Mesenchymal stem cell (in vitro differentiated cells and primary cell): ENCODE results near the gene RAP1GAP2.
A peak's percentile ranks its signal among the peaks of the same experiment; 100 is the strongest.

Experiments used
- DNase-seq: peaks from one replicate; pipeline ENCODE4 v3.0.0-alpha.2; 2013
- H2AFZ ChIP-seq: one replicate; pipeline ENCODE4 v1.6.1; 2013; ENCODE audit warnings: low read depth, mild to moderate bottlenecking, control low read depth, inconsistent platforms, low read length, moderate library complexity
- H2AK5ac ChIP-seq: 2 replicates; pipeline ENCODE4 v1.6.1; 2013; ENCODE audit warnings: low read length, moderate library complexity, mild to moderate bottlenecking, inconsistent platforms; ENCODE audit not compliant: severe bottlenecking
- H2BK120ac ChIP-seq: one replicate; pipeline ENCODE4 v1.6.1; 2013; ENCODE audit warnings: low read depth, mild to moderate bottlenecking, inconsistent platforms, low read length, moderate library complexity
- H2BK12ac ChIP-seq, 2 experiments: one replicate each; pipeline ENCODE4 v1.6.1; 2013; ENCODE audit warnings: inconsistent platforms in 2 of 2, low read length in 2 of 2, mild to moderate bottlenecking in 2 of 2, moderate library complexity in 2 of 2, control low read depth in 1 of 2
- H2BK15ac ChIP-seq: one replicate; pipeline ENCODE4 v1.6.1; 2013; ENCODE audit warnings: mild to moderate bottlenecking, low read depth, inconsistent platforms; ENCODE audit not compliant: poor library complexity, severe bottlenecking
- H2BK5ac ChIP-seq: 2 replicates; pipeline ENCODE4 v1.6.1; 2013; ENCODE audit warnings: low read depth, mild to moderate bottlenecking, low read length, control low read depth, inconsistent platforms; ENCODE audit not compliant: poor library complexity, severe bottlenecking
- H3K14ac ChIP-seq, 2 experiments: one replicate each; pipeline ENCODE4 v1.6.1; 2013; ENCODE audit warnings: inconsistent platforms in 2 of 2, low read length in 2 of 2, control low read depth in 1 of 2, mild to moderate bottlenecking in 1 of 2, moderate library complexity in 1 of 2
- H3K18ac ChIP-seq, 2 experiments: one replicate each; pipeline ENCODE4 v1.6.1; 2013; ENCODE audit warnings: inconsistent platforms in 2 of 2, low read length in 2 of 2, control low read depth in 1 of 2, low read depth in 1 of 2, mild to moderate bottlenecking in 1 of 2
- H3K23ac ChIP-seq, 2 experiments: one replicate each; pipeline ENCODE4 v1.6.1; 2013; ENCODE audit warnings: inconsistent platforms in 2 of 2, low read length in 2 of 2, mild to moderate bottlenecking in 2 of 2, moderate library complexity in 2 of 2, control low read depth in 1 of 2
- H3K27ac ChIP-seq: 2 replicates; pipeline ENCODE4 v1.5.1; 2013; ENCODE audit warnings: mild to moderate bottlenecking, moderate library complexity, low read length, control low read depth, inconsistent platforms; ENCODE audit not compliant: poor library complexity, severe bottlenecking
- H3K27me3 ChIP-seq, 2 experiments: 2 replicates each; pipeline versions ENCODE4 v1.6.1 to v1.7.0; 2013; ENCODE audit warnings: low read length in 2 of 2, mild to moderate bottlenecking in 2 of 2, moderate library complexity in 2 of 2, control low read depth in 1 of 2, inconsistent platforms in 1 of 2; ENCODE audit not compliant: control insufficient read depth in 1 of 2, insufficient read depth in 1 of 2
- H3K36me3 ChIP-seq, 2 experiments: 2 replicates each; pipeline versions ENCODE4 v1.6.1 to v1.7.0; 2013; ENCODE audit warnings: low read length in 2 of 2, control low read depth in 1 of 2, inconsistent platforms in 1 of 2, low read depth in 1 of 2, mild to moderate bottlenecking in 1 of 2; ENCODE audit not compliant: insufficient read depth in 2 of 2, control insufficient read depth in 1 of 2
- H3K4ac ChIP-seq, 2 experiments: one replicate each; pipeline ENCODE4 v1.6.1; 2013; ENCODE audit warnings: inconsistent platforms in 2 of 2, low read length in 2 of 2, mild to moderate bottlenecking in 2 of 2, moderate library complexity in 2 of 2, control low read depth in 1 of 2, low read depth in 1 of 2
- H3K4me1 ChIP-seq: 2 replicates; pipeline ENCODE4 v1.6.1; 2013; ENCODE audit warnings: low read depth, low read length, control low read depth; ENCODE audit not compliant: control insufficient read depth, insufficient read depth
- H3K4me2 ChIP-seq: 2 replicates; pipeline ENCODE4 v1.6.1; 2013; ENCODE audit warnings: low read length, mild to moderate bottlenecking, inconsistent platforms; ENCODE audit not compliant: poor library complexity, severe bottlenecking
- H3K4me3 ChIP-seq, 2 experiments: 2 replicates each; pipeline versions ENCODE4 v1.5.1 to v1.7.0; 2013; ENCODE audit warnings: low read length in 2 of 2, mild to moderate bottlenecking in 2 of 2, control low read depth in 1 of 2, low read depth in 1 of 2; ENCODE audit not compliant: insufficient read depth in 1 of 2
- H3K79me1 ChIP-seq: replicated peaks from 2 replicates; pipeline ENCODE4 v1.6.1; 2013; ENCODE audit warnings: mild to moderate bottlenecking, control low read depth, low read length, inconsistent platforms; ENCODE audit not compliant: poor library complexity, severe bottlenecking
- H3K9ac ChIP-seq: 2 replicates; pipeline ENCODE4 v1.7.0; 2013; ENCODE audit warnings: mild to moderate bottlenecking, low read length, moderate library complexity
- H3K9me3 ChIP-seq: 2 replicates; pipeline ENCODE4 v1.7.0; 2013; ENCODE audit warnings: mild to moderate bottlenecking, low read length; ENCODE audit not compliant: control insufficient read depth
- H4K8ac ChIP-seq: one replicate; pipeline ENCODE4 v1.6.1; 2013; ENCODE audit warnings: inconsistent platforms, mild to moderate bottlenecking, low read length, moderate library complexity
- H4K91ac ChIP-seq: one replicate; pipeline ENCODE4 v1.6.1; 2013; ENCODE audit warnings: mild to moderate bottlenecking, low read length, inconsistent platforms
- WGBS: methylation state at CpG from one replicate; pipeline ENCODE4 v1.1.7; 2013; ENCODE audit warnings: mixed read lengths; 5-methylcytosine and 5-hydroxymethylcytosine counted together

RAP1GAP2 gene

DNA sequence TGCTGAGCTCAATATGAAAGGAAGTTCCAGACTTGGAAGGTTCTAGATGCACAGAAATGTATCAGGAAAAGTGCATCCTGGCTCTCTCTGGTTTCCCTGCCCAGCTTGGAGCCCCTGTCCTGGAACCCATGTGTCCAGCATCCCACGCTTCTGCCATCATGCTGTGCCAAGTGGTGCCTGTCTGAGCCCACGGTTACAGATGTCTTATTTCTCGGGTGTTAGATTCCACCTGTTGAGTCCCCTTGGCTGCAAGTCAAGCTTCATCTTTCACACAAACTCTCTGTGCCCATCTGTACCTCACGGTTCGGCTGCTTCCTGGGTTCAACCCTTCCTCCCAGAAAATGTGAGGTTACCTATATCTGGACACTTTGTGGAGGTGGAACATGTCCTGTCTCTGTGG is 244.6 kb downstream of the RAP1GAP2 start:
- Histone ChIP-seq H4K8ac (no peak overlapping the region), H3K4ac (no peak overlapping the region), H3K4me3 (no peak overlapping the region), H3K14ac (no peak overlapping the region), H3K27ac (no peak overlapping the region), H2BK5ac (no peak overlapping the region), H3K79me1 (no peaks in the 10 kb centered on the region), H2AFZ (no peak overlapping the region), H2AK5ac (no peak overlapping the region), H2BK15ac (no peak overlapping the region), H3K9me3 (peaks cover 13% of the 10 kb centered on the region), H2BK12ac (no peak overlapping the region), H3K27me3 (peaks cover 9 to 21% of the 10 kb centered on the region in 2 experiments), H3K23ac (no peak overlapping the region), H3K4me2 (no peak overlapping the region), H3K4me1 (peaks cover 3% of the 10 kb centered on the region), H3K9ac (no peak overlapping the region), H2BK120ac (no peak overlapping the region), H3K18ac (no peak overlapping the region), H3K36me3 (no peaks in the 10 kb centered on the region), H4K91ac (no peak overlapping the region)
- DNase-seq, result no peak
- WGBS, result 91% methylated on average over 5 of the region's 5 CpGs

DNA sequence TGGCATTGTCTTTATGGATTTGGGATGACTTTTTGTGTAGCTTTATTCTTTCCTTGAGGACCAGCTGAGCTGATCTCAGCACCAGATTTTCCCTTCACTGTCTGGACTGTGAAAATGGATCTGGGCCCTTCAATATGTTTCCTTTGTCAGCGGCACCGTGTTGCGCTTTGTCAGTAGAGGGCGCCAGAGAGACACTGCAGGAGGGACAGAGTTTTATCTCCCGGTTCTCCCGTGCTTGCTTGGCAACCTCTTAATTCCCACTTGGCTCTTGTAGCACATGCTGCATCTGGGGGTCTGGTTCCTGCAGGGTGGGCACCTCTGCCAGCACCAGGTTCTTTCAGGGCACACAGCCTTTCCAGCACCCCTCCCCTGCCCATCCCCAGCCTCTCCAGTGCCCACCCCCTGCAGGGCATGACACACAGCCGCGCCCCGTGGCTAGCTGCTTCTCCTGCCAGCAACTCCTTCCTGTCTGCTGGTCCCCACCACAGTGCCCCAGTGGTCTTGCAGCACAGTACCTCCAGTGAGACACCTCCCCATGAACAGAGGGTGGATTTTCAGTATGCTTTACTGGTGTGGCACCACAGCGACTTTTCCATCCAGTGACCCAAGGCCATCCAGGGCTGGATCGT is 247.6 kb downstream of the RAP1GAP2 start:
- no peak for DNase-seq
- no peak overlapping the region for H3K9ac ChIP-seq
- peaks cover 5 to 10% of the 10 kb centered on the region in 2 experiments for H3K27me3 ChIP-seq
- H2AK5ac ChIP-seq, result no peak overlapping the region
- 61% methylated on average over 11 of the region's 11 CpGs for WGBS
- no peaks in the 10 kb centered on the region for H3K79me1 ChIP-seq
- H4K8ac ChIP-seq, result no peak overlapping the region
- H3K23ac ChIP-seq, result no peak overlapping the region
- no peak overlapping the region for H3K4me3 ChIP-seq
- H3K4ac ChIP-seq, result no peak overlapping the region
- H2BK15ac ChIP-seq, result no peak overlapping the region
- H3K4me2 ChIP-seq, result no peak overlapping the region
- no peak overlapping the region for H2AFZ ChIP-seq
- H3K9me3 ChIP-seq, result peaks cover 13% of the 10 kb centered on the region
- H2BK120ac ChIP-seq, result no peak overlapping the region
- peaks cover 3% of the 10 kb centered on the region for H3K4me1 ChIP-seq
- no peak overlapping the region for H3K14ac ChIP-seq
- no peak overlapping the region for H3K27ac ChIP-seq
- H3K18ac ChIP-seq, result no peak overlapping the region
- H2BK5ac ChIP-seq, result no peak overlapping the region
- no peaks in the 10 kb centered on the region for H3K36me3 ChIP-seq
- no peak overlapping the region for H4K91ac ChIP-seq
- no peak overlapping the region for H2BK12ac ChIP-seq

DNA sequence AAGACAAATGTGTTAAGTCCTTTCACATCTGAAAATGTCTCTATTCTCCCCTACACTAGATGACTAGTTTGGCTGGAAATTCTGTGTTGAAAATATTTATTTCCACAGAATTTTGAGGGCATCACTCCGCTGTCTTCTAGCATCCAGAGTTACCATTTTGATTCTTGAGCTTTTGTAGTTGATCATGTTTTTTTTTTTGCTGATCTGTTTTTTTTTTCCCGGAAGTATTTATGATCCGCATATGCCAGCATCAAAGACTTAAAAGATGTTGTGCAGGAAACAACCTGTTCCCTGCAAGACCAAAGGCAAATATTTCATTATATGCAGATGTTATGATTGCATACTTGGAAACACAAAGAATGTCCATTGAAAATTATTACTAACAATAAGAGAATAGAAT is 250.5 kb downstream of the RAP1GAP2 start:
- no peak overlapping the region for H2BK5ac ChIP-seq
- H2AK5ac ChIP-seq, result no peak overlapping the region
- peaks cover 13% of the 10 kb centered on the region for H3K9me3 ChIP-seq
- no peak overlapping the region for H2BK15ac ChIP-seq
- H3K79me1 ChIP-seq, result no peaks in the 10 kb centered on the region
- H3K4me2 ChIP-seq, result no peak overlapping the region
- no peak overlapping the region for H3K23ac ChIP-seq
- H3K4me3 ChIP-seq, result no peak overlapping the region
- H4K8ac ChIP-seq, result no peak overlapping the region
- H3K27me3 ChIP-seq, result no peaks in the 10 kb centered on the region
- no peak overlapping the region for H2BK12ac ChIP-seq
- no peak overlapping the region for H3K18ac ChIP-seq
- H3K4me1 ChIP-seq, result peaks cover 8% of the 10 kb centered on the region
- no peak overlapping the region for H3K9ac ChIP-seq
- no peaks in the 10 kb centered on the region for H3K36me3 ChIP-seq
- no peak overlapping the region for H3K14ac ChIP-seq
- no peak overlapping the region for H3K4ac ChIP-seq
- no peak overlapping the region for H2AFZ ChIP-seq
- H4K91ac ChIP-seq, result no peak overlapping the region
- H2BK120ac ChIP-seq, result no peak overlapping the region
- WGBS, result 63% methylated on average over 1 of the region's 3 CpGs
- DNase-seq, result no peak
- no peak overlapping the region for H3K27ac ChIP-seq

DNA sequence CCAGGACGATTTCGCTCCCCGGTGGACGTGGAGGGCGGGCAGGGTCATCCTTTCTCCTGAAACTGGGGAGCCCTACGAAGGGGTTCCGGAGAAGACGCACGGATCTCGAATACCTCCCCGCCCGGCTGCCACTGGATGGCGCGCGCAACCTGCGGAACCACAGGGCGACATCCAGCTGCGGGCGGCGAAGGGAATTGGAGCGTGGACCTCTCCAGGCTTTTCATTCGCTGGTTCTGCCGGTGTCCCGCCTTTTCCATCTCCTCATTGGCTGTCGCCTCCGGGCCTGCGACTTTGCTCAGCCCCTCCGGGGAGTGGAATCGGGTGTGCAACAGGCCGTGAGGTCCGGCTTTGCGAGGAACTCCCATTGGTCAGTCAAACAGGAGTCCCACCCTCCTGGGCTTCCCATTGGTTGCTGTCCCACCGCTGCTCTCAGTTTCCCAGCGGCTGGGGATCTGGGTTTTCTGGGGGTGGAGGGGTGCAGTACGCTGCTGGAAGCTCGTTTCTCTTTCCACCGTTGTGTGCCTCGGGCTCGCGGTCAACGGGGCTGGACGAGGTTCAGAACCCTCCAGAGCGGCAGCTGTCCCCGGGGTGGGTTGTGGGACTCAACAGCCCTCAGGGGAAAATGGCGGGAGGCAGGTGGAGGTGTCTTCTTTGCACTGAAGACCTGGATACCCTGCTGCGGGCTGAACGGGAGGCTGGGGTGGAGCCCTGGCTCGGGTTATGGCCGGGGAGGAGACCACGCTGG is 252.7 kb downstream of the RAP1GAP2 start:
- WGBS, result 2% methylated on average over 50 of the region's 50 CpGs

More for the DNA sequence above, 252.7 kb downstream of the RAP1GAP2 start:
- no peak overlapping the region for H2BK12ac ChIP-seq
- no peak overlapping the region for H2BK5ac ChIP-seq
- H3K36me3 ChIP-seq, result no peaks in the 10 kb centered on the region
- H2BK15ac ChIP-seq, result no peak overlapping the region
- H3K4me1 ChIP-seq, result peaks cover 8% of the 10 kb centered on the region
- peak; percentile 96 for DNase-seq
- no peak overlapping the region for H2BK120ac ChIP-seq
- peak overlapping the region; percentile 88 for H3K9ac ChIP-seq
- H4K91ac ChIP-seq, result peak overlapping the region; percentile 80
- peak overlapping the region; percentile 71 to 96 for H3K4me3 ChIP-seq
- H3K9me3 ChIP-seq, result peaks cover 4% of the 10 kb centered on the region
- H2AFZ ChIP-seq, result peak overlapping the region; percentile 85
- H2AK5ac ChIP-seq, result no peak overlapping the region
- H3K23ac ChIP-seq, result no peak overlapping the region
- peak overlapping the region in 1 of 2 experiments; percentile 91 for H3K4ac ChIP-seq
- H3K18ac ChIP-seq, result peak overlapping the region in 1 of 2 experiments; percentile 86
- H4K8ac ChIP-seq, result peak overlapping the region; percentile 96
- no peak overlapping the region for H3K27ac ChIP-seq
- no peaks in the 10 kb centered on the region for H3K27me3 ChIP-seq
- peak overlapping the region; percentile 98 for H3K4me2 ChIP-seq
- H3K79me1 ChIP-seq, result no peaks in the 10 kb centered on the region
- no peak overlapping the region for H3K14ac ChIP-seq
